HEK293 (cell line): ENCODE data around the gene FNDC10.

Experiments
- HOXA7 ChIP-seq: sonication (generic); formaldehyde crosslinking; IDR thresholded peaks from 2 replicates; pipeline ENCODE4 v1.8.1; 2022; ENCODE audit warnings: missing genetic modification reagents, borderline replicate concordance
- MEIS1 ChIP-seq: sonication (generic); formaldehyde crosslinking; IDR thresholded peaks from 2 replicates; pipeline ENCODE4 v1.8.1; 2022; ENCODE audit warnings: missing genetic modification reagents, mild to moderate bottlenecking, borderline replicate concordance
- OVOL3 ChIP-seq: fragments of 450-650 bp; formaldehyde crosslinking; IDR thresholded peaks from 2 replicates; pipeline ENCODE4 v1.5.1; 2016; ENCODE audit warnings: missing biosample characterization, missing genetic modification characterization
- ZBTB17 ChIP-seq: fragments of 450-650 bp; formaldehyde crosslinking; IDR thresholded peaks from 2 replicates; pipeline ENCODE4 v1.5.1; 2016; ENCODE audit warnings: missing biosample characterization, missing genetic modification characterization
- ZBTB49 ChIP-seq: fragments of 450-650 bp; formaldehyde crosslinking; IDR thresholded peaks from 2 replicates; pipeline ENCODE4 v1.5.1; 2016; ENCODE audit warnings: missing biosample characterization, missing genetic modification characterization, low read depth
- ZBTB8A ChIP-seq: fragments of 450-650 bp; formaldehyde crosslinking; IDR thresholded peaks from 2 replicates; pipeline ENCODE4 v1.5.1; 2016; ENCODE audit warnings: missing biosample characterization, missing genetic modification characterization
- ZFHX2 ChIP-seq: fragments of 450-650 bp; formaldehyde crosslinking; conservative IDR thresholded peaks from 2 replicates; pipeline ENCODE4 v1.5.1; 2016; ENCODE audit warnings: missing biosample characterization, missing genetic modification characterization
- ZFP41 ChIP-seq: fragments of 450-650 bp; formaldehyde crosslinking; IDR thresholded peaks from 2 replicates; pipeline ENCODE4 v1.5.1; 2016; ENCODE audit warnings: missing biosample characterization, missing genetic modification characterization, borderline replicate concordance
- ZNF114 ChIP-seq: fragments of 450-650 bp; formaldehyde crosslinking; IDR thresholded peaks from 2 replicates; pipeline ENCODE4 v1.5.0; 2017; ENCODE audit warnings: missing biosample characterization, missing genetic modification characterization
- ZNF155 ChIP-seq: fragments of 450-650 bp; formaldehyde crosslinking; IDR thresholded peaks from 2 replicates; pipeline ENCODE4 v1.5.1; 2016; ENCODE audit warnings: missing biosample characterization, missing genetic modification characterization
- ZNF16 ChIP-seq: fragments of 450-650 bp; formaldehyde crosslinking; IDR thresholded peaks from 2 replicates; pipeline ENCODE4 v1.5.1; 2016; ENCODE audit warnings: low read depth, missing biosample characterization, missing genetic modification characterization
- ZNF341 ChIP-seq: fragments of 450-650 bp; formaldehyde crosslinking; IDR thresholded peaks from 2 replicates; pipeline ENCODE4; 2016; ENCODE audit warnings: low read depth, missing biosample characterization, missing genetic modification characterization
- ZNF426 ChIP-seq: fragments of 450-650 bp; formaldehyde crosslinking; IDR thresholded peaks from 2 replicates; pipeline ENCODE4 v1.5.1; 2017; ENCODE audit warnings: missing biosample characterization, missing genetic modification characterization, mild to moderate bottlenecking, inconsistent platforms, moderate library complexity
- ZNF48 ChIP-seq: fragments of 450-650 bp; formaldehyde crosslinking; IDR thresholded peaks from 2 replicates; pipeline ENCODE4 v1.5.1; 2016; ENCODE audit warnings: missing biosample characterization, missing genetic modification characterization
- ZNF514 ChIP-seq: fragments of 450-650 bp; formaldehyde crosslinking; IDR thresholded peaks from 2 replicates; pipeline ENCODE4 v1.5.1; 2016; ENCODE audit warnings: missing biosample characterization, missing genetic modification characterization
- ZNF571 ChIP-seq: fragments of 450-650 bp; formaldehyde crosslinking; IDR thresholded peaks from 2 replicates; pipeline ENCODE4 v1.5.0; 2017; ENCODE audit warnings: missing biosample characterization, missing genetic modification characterization
- ZNF623 ChIP-seq: fragments of 450-650 bp; formaldehyde crosslinking; IDR thresholded peaks from 2 replicates; pipeline ENCODE4 v1.5.1; 2016; ENCODE audit warnings: missing biosample characterization, missing genetic modification characterization
- ZNF670 ChIP-seq: fragments of 450-650 bp; formaldehyde crosslinking; IDR thresholded peaks from 2 replicates; pipeline ENCODE4 v1.5.1; 2016; ENCODE audit warnings: missing biosample characterization, missing genetic modification characterization, low read depth
- ZNF704 ChIP-seq: fragments of 450-650 bp; formaldehyde crosslinking; IDR thresholded peaks from 2 replicates; pipeline ENCODE4 v1.5.1; 2016; ENCODE audit warnings: missing biosample characterization, missing genetic modification characterization
- ZNF768 ChIP-seq: fragments of 450-650 bp; formaldehyde crosslinking; IDR thresholded peaks from 2 replicates; pipeline ENCODE4 v1.5.1; 2018; ENCODE audit warnings: missing biosample characterization, mild to moderate bottlenecking, missing genetic modification characterization
- ZNF777 ChIP-seq: fragments of 450-650 bp; formaldehyde crosslinking; IDR thresholded peaks from 2 replicates; pipeline ENCODE4 v1.5.1; 2017; ENCODE audit warnings: missing biosample characterization, missing genetic modification characterization, borderline replicate concordance
- ZSCAN23 ChIP-seq: fragments of 450-650 bp; formaldehyde crosslinking; IDR thresholded peaks from 2 replicates; pipeline ENCODE4 v1.5.1; 2016; ENCODE audit warnings: missing biosample characterization, missing genetic modification characterization
- ZSCAN30 ChIP-seq: fragments of 450-650 bp; IDR thresholded peaks from 2 replicates; pipeline ENCODE4 v1.5.1; 2018; ENCODE audit warnings: missing biosample characterization, mild to moderate bottlenecking, missing genetic modification characterization, moderate library complexity
- TF ChIP-seq, protein P1 (sequence below): fragments of 450-650 bp; formaldehyde crosslinking; IDR thresholded peaks from 2 replicates; pipeline ENCODE4 v1.5.1; 2016; ENCODE audit warnings: missing biosample characterization, missing genetic modification characterization
- TF ChIP-seq, protein P2 (sequence below): fragments of 450-650 bp; formaldehyde crosslinking; IDR thresholded peaks from 2 replicates; pipeline ENCODE4 v1.5.1; 2016; ENCODE audit warnings: missing biosample characterization, missing genetic modification characterization
- TF ChIP-seq, protein P3 (sequence below): fragments of 450-650 bp; formaldehyde crosslinking; IDR thresholded peaks from 2 replicates; pipeline ENCODE4 v1.5.0; 2017; ENCODE audit warnings: missing biosample characterization, missing genetic modification characterization, borderline replicate concordance
- TF ChIP-seq, protein P4 (sequence below): fragments of 450-650 bp; formaldehyde crosslinking; IDR thresholded peaks from 2 replicates; pipeline ENCODE4 v1.5.1; 2016; ENCODE audit warnings: missing biosample characterization, missing genetic modification characterization

Gene FNDC10

GRCh38 chr1:1614204-1614953 is 14.4 kb upstream of the FNDC10 start (continued):
- TF ChIP-seq ZNF704 (tag by site-specific recombination): no peak
- TF ChIP-seq ZSCAN30 (tag by site-specific recombination): no peak
- no peak for TF ChIP-seq ZNF514
- TF ChIP-seq ZBTB8A: peak; percentile 87
- TF ChIP-seq ZBTB17 (tag by site-specific recombination): peak; percentile 25
- no peak for TF ChIP-seq ZNF155 (tag by site-specific recombination)
- no peak for TF ChIP-seq ZNF777 (tag by site-specific recombination)
- TF ChIP-seq ZNF114: no peak
- TF ChIP-seq OVOL3: no peak
- TF ChIP-seq ZNF670 (tag by site-specific recombination): no peak
- TF ChIP-seq ZNF768 (tag by site-specific recombination): no peak
- no peak for TF ChIP-seq ZNF571 (tag by site-specific recombination)
- TF ChIP-seq ZBTB49 (tag by site-specific recombination): no peak
- no peak for TF ChIP-seq ZNF426 (tag by site-specific recombination)
- TF ChIP-seq ZNF16: no peak
- TF ChIP-seq ZNF341 (tag by site-specific recombination): peak; percentile 11; the same call in 1 of the 2 replicates
- TF ChIP-seq, protein P1, sequence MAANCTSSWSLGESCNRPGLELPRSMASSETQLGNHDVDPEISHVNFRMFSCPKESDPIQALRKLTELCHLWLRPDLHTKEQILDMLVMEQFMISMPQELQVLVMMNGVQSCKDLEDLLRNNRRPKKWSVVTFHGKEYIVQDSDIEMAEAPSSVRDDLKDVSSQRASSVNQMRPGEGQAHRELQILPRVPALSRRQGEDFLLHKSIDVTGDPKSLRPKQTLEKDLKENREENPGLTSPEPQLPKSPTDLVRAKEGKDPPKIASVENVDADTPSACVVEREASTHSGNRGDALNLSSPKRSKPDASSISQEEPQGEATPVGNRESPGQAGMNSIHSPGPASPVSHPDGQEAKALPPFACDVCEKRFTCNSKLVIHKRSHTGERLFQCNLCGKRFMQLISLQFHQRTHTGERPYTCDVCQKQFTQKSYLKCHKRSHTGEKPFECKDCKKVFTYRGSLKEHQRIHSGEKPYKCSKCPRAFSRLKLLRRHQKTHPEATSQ (tag by site-specific recombination): no peak
- TF ChIP-seq, protein P2, sequence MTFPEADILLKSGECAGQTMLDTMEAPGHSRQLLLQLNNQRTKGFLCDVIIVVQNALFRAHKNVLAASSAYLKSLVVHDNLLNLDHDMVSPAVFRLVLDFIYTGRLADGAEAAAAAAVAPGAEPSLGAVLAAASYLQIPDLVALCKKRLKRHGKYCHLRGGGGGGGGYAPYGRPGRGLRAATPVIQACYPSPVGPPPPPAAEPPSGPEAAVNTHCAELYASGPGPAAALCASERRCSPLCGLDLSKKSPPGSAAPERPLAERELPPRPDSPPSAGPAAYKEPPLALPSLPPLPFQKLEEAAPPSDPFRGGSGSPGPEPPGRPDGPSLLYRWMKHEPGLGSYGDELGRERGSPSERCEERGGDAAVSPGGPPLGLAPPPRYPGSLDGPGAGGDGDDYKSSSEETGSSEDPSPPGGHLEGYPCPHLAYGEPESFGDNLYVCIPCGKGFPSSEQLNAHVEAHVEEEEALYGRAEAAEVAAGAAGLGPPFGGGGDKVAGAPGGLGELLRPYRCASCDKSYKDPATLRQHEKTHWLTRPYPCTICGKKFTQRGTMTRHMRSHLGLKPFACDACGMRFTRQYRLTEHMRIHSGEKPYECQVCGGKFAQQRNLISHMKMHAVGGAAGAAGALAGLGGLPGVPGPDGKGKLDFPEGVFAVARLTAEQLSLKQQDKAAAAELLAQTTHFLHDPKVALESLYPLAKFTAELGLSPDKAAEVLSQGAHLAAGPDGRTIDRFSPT (tag by site-specific recombination): no peak
- peak; percentile 90 for TF ChIP-seq ZFHX2 (tag by site-specific recombination)
- TF ChIP-seq ZNF623 (tag by site-specific recombination): no peak
- no peak for TF ChIP-seq ZNF48 (tag by site-specific recombination)
- TF ChIP-seq, protein P3, sequence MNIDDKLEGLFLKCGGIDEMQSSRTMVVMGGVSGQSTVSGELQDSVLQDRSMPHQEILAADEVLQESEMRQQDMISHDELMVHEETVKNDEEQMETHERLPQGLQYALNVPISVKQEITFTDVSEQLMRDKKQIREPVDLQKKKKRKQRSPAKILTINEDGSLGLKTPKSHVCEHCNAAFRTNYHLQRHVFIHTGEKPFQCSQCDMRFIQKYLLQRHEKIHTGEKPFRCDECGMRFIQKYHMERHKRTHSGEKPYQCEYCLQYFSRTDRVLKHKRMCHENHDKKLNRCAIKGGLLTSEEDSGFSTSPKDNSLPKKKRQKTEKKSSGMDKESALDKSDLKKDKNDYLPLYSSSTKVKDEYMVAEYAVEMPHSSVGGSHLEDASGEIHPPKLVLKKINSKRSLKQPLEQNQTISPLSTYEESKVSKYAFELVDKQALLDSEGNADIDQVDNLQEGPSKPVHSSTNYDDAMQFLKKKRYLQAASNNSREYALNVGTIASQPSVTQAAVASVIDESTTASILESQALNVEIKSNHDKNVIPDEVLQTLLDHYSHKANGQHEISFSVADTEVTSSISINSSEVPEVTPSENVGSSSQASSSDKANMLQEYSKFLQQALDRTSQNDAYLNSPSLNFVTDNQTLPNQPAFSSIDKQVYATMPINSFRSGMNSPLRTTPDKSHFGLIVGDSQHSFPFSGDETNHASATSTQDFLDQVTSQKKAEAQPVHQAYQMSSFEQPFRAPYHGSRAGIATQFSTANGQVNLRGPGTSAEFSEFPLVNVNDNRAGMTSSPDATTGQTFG (tag by site-specific recombination): no peak
- no peak for TF ChIP-seq MEIS1 (CRISPR knock-in tag)
- TF ChIP-seq HOXA7 (CRISPR knock-in tag): no peak
- no peak for TF ChIP-seq ZSCAN23 (tag by site-specific recombination)
- TF ChIP-seq, protein P4, sequence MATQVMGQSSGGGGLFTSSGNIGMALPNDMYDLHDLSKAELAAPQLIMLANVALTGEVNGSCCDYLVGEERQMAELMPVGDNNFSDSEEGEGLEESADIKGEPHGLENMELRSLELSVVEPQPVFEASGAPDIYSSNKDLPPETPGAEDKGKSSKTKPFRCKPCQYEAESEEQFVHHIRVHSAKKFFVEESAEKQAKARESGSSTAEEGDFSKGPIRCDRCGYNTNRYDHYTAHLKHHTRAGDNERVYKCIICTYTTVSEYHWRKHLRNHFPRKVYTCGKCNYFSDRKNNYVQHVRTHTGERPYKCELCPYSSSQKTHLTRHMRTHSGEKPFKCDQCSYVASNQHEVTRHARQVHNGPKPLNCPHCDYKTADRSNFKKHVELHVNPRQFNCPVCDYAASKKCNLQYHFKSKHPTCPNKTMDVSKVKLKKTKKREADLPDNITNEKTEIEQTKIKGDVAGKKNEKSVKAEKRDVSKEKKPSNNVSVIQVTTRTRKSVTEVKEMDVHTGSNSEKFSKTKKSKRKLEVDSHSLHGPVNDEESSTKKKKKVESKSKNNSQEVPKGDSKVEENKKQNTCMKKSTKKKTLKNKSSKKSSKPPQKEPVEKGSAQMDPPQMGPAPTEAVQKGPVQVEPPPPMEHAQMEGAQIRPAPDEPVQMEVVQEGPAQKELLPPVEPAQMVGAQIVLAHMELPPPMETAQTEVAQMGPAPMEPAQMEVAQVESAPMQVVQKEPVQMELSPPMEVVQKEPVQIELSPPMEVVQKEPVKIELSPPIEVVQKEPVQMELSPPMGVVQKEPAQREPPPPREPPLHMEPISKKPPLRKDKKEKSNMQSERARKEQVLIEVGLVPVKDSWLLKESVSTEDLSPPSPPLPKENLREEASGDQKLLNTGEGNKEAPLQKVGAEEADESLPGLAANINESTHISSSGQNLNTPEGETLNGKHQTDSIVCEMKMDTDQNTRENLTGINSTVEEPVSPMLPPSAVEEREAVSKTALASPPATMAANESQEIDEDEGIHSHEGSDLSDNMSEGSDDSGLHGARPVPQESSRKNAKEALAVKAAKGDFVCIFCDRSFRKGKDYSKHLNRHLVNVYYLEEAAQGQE (tag by site-specific recombination): no peak
- no peak for TF ChIP-seq ZFP41 (tag by site-specific recombination)
